ENCODE results near the gene KPNA1.
"Not testable (repeated sequence)": the region's sequence is repeated elsewhere in the genome, so short reads cannot be mapped to it uniquely, and the experiment has no call there.

Gene KPNA1

DNA sequence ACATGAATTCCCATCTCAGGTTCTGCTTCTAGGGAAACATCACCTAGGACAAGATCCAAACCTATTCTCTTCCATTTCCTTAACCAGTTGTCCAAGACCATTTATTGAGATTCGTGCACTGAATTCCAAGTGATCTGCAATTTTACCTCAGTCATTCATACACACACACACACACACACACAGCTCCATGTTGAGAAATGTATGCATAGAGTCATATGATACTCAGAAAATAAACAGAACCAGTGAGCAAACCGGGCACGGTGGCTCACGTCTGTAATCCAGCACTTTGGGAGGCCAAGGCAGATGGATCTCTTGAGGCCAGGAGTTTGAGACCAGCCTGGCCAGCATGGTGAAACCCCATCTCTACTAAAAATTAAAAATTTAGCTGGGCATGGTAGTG lies 6.1 kb upstream of the KPNA1 start:
- DNase-seq (ENCODE audit: low read depth in 4 of 4, low spot score in 1 of 4) = no peak

DNA sequence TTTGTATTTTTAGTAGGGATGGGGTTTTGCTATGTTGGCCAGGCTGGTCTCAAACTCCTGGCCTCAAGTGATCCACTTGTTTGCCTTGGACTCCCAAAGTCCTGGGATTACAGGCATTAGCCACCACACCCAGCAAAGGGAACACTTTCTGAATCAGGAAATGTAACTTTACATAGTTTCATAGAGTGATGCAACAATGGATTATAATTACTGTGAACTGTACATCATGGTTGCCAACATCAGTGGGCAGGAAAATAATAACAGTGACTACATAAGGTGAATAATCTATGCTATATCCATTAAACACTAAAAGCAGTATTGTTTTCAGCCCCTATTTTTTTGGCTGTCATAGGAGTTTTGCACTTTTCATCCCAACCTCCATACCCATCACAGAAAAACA lies 5.0 kb upstream of the KPNA1 start:
- DNase-seq (ENCODE audit: low read depth in 4 of 4, low spot score in 1 of 4) = no peak

DNA sequence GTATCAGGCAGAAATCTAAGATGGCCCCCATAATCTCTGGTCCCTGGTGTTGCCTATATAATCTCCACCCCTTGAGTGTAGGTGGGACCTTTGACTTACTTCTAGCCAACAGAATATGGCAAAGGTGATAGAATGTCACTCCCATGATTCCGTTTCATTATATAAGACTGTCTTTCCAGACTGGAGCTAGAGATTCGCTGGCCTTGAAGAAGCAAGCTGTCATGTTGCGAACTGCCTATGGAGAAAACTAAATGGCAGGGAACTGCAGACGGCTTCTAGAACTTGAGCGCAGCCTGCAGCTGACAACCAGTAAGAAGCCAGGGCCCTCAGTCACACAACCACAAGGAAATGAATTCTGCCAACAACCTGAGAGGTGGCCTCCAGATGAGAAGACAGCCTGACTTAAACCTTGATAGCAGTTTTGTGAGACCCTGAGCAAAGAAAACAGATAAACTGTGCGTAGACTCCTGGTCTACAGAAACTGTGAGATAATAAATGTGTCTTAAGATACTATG lies 2.2 kb upstream of the KPNA1 start:
- no peak for DNase-seq (ENCODE audit: low read depth in 4 of 4, low spot score in 1 of 4)

DNA sequence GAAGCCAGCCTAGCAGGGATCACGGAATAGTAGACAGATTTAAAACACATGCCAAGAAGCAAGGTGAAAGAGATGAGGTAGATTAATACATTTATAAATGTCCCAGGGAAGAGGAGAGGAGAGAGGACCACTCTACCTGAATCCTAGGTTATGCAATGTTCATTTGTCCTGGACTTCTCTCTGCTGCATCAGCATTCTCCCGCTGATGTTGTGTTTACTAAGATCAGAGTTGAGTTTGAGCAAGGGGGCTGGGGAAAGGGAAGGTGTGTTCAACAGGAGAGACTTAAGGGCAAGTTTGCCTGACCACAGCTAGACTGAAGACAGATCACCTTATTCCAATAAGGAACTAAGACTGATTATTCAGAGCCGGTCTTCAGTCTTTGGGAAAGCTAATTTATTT lies 1.1 kb upstream of the KPNA1 start:
- DNase-seq (ENCODE audit: low read depth in 4 of 4, low spot score in 1 of 4) = no peak

DNA sequence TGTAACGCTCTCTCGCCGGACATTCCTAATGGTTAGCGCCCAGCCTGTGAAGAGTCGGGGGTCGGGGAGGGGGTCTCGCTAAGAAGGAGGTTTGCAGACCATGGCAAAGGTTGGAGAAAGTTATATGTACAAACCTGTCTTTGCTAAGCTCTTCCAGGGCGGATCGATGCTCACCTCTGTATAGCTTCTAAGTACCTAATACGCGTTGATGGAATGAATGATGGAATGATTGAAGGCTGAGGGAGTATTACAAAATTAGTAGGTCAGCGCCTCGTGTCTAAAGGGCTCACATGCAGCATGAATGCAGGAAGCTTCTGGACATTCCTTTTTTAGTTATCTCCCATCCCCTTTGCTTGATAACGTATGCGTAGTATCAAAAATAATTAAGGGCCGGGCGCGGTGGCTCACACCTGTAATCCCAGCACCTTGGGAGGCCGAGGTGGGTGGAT lies 305 bp upstream of the KPNA1 start:
- DNase-seq (ENCODE audit: low read depth in 4 of 4, low spot score in 1 of 4) = no peak

DNA sequence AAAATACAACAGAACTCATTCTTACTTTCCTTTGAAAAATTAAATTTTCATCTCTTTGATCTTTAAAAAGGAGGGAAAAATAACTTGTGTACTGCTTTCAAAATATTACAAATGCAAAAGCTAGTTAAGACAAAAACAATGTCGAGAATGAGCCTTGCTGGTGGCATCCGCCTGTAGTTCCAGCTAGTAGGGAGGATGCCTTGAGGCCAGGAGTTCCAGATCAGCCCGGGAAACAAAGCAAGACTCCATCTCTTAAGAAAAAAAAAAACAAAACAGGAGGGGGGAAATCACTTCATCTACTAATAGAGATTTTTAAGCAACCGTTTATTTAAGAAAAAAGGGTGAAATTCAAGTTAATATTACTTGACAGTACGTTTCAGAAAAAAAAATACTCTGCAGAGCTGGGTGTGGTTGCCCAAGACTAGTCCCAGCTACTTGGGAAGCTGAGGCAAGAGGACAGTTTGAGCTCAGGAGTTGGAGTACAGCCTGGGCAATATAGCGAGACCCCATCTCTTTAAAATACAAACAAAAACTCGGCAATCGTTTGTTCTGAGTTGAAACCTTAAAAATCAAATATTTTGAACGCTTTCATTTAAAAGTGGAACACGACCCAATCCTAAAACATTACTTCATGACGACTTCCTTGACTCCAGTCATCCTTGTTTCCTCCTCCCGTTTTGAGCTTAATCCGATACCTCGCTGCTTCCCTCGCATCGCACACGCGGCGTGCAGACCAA lies 1.2 kb downstream of the KPNA1 start:
- no peak for DNase-seq (ENCODE audit: low read depth in 4 of 4, low spot score in 1 of 4)

DNA sequence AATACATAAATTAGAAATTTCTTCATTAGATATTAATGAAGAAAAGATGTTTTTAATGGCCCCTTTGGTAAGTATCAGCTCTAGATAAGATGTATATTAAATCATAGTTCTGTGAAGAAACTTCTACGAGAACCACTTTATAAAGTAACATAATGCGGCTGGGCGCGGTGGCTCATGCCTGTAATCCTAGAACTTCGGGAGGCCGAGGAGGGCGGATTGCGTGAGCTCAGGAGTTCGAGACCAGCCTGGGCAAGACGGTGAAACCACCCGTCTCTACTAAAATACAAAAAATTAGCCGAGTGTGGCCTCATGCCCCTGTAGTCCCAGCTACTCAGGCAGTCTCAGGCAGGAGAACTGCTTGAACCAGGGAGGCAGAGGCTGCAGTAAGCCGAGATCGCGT lies 2.5 kb downstream of the KPNA1 start:
- no peak for DNase-seq (ENCODE audit: low read depth in 4 of 4, low spot score in 1 of 4)

DNA sequence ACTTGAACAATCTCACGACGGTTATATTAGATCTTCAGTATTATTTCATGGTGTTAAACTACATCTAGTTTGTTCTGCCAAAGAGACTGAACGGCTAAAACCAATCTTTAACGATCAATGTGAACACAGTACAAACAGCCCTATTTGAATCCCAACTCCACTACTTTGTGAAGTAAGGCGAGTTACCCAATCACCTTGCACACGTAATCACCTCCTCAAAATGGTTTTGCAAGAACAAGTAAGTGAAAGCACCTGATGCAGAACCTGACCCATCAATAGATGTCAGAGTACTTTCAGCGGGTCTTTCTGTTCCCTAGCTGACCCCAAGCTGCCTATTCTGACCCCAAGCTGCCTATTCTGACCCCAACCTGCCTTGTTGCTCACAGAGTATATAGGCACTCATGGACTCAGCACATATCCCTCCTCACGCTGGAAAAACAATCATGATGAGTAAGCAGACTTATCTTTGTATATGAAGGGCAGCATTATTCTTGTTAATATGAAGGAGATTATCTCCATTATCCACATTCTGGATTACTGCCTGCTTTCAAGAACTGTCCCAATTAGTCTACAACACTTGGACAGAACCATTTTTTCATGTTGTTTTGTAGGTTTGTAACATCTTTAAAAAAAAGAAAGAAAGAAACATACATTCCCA lies 3.7 kb downstream of the KPNA1 start:
- no peak for DNase-seq (ENCODE audit: low read depth in 4 of 4, low spot score in 1 of 4)

DNA sequence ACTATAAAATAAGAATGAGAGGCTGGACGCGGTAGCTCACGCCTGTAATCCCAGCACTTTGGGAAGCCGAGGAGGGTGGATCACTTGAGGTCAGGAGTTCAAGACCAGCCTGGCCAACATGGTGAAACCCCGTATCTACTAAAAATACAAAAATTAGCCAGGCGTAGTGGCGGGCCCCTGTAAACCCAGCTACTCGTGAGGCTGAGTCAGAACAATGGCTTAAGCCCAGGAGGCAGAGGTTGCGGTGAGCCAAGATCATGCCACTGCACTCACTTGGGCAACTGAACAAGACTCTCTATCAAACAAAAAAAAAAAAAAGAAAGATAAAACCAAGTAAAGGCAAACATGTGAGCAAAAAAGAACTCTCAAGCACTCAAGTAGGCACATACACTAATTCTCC lies 5.8 kb downstream of the KPNA1 start:
- DNase-seq (ENCODE audit: low read depth in 4 of 4, low spot score in 1 of 4) = not testable (repeated sequence)

DNA sequence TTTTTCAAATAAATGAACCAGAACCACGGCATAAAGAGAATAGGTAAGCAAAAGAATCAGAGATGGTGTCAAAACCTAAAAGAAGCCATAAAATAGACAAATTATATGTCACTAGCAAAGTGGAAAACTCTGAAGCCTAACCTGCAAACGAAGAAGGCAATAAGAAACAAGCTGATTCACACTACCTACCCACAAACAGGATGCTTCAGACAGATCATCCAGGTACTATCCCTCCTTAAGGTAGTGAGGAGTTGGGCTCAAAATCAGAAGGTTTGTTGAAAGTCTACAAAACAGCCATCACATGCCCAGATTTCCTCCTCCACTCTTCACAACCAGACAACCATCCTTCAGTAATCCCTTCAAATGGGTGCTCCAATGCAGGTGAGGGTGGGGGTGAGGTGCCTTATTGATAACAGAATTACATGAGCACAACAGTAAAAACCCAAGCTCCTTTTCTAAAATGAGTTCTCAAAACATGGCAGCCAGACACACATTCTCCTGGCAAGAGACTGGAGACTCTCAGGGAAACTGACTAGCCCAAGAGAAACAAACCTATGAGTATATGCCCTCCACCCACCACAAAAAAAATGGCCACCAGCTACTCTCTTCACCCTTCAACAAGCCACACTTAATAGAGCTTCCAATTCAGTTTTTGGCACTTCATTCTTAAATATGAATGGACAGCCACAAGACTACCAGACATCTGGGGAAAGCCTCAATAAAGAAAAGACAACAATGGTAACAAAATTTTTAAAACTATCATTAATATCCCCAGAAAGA lies 6.4 kb downstream of the KPNA1 start:
- no peak for DNase-seq (ENCODE audit: low read depth in 4 of 4, low spot score in 1 of 4)

DNA sequence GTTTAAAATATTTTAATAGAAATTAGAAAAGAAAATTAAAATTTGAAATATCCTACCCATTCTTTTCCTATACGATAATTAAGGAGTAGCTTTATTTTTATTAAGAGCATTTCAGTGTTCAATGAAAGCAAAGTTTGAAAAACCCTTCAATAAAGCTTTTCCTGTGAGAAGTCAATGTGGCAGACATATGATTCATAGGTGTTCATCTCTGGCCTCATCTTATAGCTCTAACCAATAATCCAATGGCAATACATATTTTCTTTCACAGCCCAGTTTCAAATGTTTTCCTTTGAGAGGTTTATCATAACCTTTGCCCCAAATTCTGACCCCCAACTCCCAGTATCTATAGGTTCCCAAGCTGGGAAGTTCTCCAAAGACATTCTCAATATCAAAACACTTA lies 8.3 kb downstream of the KPNA1 start:
- no peak for DNase-seq (ENCODE audit: low read depth in 4 of 4, low spot score in 1 of 4)

DNA sequence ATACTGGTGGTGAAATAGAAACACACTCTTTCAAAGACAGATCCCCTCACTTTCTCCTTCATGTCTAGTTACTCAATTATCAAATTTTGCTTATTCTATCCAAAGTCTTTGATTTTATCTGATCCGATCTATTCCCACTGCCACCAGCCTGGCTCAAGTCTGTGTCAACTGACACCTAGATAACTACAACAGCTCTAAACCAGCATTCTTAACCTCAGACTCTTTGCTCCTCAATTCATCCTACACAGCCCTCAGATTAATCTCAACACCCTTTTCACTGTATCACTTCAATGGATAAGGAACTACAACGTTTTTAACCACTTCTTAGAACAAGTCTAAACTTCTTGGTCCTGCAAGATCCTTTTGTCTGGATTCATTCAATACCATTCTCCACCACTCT lies 9.1 kb downstream of the KPNA1 start:
- no peak for DNase-seq (ENCODE audit: low read depth in 4 of 4, low spot score in 1 of 4)

DNA sequence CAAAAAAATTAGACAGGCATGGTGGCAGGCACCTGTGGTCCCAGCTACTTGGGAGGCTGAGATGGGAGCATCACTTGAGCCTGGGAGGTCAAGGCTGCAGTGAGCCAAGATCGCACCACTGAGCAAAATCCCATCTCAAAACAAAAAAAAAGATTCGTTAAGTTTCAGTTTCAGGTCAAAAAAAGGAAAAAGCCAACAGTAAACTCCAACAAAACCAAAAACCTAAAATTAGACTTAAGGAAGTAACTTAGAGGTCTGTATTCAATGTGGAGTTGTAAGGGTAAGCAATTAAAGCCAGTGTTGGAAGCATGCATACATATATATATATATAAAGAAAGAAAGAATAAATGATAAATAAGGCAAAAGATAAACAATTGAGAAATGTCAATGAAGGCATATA lies 11.8 kb downstream of the KPNA1 start:
- DNase-seq (ENCODE audit: low read depth in 4 of 4, low spot score in 1 of 4) = no peak

DNA sequence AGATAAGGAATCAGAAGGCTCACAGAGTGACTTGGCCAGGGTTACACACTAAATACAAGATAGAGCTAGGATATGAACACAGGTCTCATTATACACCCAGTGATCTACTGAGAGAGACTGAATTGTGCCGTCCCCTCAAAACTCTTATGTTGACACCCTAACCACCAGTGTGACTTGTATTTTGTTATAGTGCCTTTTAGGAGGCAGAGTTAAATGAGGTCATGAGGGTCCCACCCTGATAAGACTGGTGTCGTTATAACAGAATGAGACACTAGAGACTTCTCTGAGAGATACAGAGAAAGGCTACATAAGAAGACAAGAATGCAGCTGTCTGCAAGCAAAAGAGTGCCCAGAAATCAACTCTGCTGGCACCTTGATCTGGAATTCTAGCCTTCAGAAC lies 12.6 kb downstream of the KPNA1 start:
- DNase-seq (ENCODE audit: low read depth in 4 of 4, low spot score in 1 of 4) = no peak

DNA sequence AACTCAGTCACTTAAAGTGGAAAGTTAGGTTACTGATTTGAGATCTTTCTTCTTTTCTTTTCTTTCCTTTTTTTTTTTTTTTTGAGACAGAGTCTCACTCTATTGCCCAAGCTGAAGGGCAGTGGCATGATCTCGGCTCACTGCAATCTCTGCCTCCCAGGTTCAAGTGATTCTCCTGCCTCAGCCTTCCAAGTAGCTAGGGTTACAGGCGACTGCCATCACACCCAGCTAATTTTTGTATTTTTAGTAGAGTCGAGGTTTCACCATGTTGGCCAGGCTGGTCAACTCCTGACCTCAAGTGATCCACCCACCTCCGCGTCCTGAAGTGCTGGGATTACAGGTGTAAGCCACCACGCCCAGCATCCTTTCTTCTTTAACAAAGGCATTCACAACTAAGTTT lies 13.8 kb downstream of the KPNA1 start:
- DNase-seq (ENCODE audit: low read depth in 4 of 4, low spot score in 1 of 4) = not testable (repeated sequence)

DNA sequence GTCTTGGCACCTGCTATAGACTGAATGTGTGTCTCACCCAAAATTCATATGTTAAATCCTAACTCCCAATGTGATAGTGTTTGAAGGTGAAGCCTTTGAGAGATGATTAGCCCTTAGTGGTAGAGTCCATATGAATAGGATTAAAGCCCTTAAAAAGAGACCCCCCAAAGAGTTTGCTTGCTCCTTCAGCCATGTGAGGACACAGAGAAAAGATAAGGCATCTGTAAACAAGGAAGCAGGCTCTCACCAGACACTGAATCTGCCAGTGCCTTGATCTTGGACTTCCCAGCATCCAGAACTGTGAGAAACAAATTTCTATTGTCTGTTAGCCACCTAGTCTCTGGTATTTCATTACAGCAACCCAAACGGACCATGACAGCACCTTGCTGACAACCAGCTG lies 16.6 kb downstream of the KPNA1 start:
- no peak for DNase-seq (ENCODE audit: low read depth in 4 of 4, low spot score in 1 of 4)

DNA sequence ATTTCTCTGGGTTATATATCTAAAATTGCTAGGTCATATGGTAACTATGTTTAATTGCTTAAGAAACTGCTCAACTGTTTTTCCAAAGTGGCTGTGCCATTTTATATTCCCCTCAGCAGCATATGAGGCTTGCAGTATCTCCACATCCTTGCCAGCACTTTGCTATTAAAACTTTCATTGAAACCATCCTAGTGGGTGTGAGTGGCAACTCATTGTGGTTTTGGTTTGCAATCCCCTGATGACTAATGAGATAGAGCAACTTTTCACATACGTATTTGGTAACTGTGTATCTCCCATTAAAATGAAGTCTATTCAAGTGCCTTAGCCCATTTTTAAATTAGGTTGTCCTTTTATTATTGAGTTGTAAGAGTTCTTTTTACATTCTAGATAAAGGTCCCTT lies 17.3 kb downstream of the KPNA1 start:
- peak in 1 of 4 experiments; percentile 11 for DNase-seq (ENCODE audit: low read depth in 4 of 4, low spot score in 1 of 4)

DNA sequence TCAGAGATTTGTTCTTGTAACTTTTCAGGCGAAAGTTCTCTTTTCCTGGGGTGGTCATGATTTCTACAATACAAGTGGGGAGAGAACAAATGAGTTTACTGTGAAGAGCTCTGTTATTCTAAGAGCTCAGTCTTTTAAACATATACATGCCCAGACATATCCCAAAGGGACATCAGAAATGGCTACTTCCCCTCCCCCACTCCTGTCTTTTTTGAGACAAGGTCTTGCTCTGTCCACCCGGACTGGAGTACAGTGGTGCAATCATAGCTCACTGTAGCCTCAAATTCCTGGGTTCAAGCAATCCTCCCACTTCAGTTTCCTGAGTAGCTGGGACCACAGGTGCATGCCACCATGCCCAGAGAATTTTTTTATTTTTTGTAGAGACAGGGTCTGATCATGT lies 18.2 kb downstream of the KPNA1 start:
- DNase-seq (ENCODE audit: low read depth in 4 of 4, low spot score in 1 of 4) = no peak

DNA sequence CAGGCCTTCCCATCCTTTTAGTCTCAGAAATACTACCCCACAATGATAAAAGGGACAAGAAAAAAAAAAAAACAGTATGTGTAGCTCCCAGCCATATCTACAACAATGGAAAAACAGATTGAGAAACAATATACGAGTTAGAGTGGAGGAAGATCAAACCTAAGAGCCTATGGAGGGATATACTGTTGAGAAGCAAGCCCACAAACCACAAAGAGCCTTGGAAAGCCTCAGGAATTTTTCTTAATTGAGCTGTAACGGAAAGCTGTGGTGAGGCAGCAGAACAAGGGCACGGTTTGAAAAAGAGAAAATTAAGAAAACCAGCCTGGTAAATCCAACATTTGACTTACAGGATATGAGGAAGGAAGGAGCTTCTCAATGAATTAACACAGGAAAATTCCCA lies 21.4 kb downstream of the KPNA1 start:
- DNase-seq (ENCODE audit: low read depth in 4 of 4, low spot score in 1 of 4) = no peak

DNA sequence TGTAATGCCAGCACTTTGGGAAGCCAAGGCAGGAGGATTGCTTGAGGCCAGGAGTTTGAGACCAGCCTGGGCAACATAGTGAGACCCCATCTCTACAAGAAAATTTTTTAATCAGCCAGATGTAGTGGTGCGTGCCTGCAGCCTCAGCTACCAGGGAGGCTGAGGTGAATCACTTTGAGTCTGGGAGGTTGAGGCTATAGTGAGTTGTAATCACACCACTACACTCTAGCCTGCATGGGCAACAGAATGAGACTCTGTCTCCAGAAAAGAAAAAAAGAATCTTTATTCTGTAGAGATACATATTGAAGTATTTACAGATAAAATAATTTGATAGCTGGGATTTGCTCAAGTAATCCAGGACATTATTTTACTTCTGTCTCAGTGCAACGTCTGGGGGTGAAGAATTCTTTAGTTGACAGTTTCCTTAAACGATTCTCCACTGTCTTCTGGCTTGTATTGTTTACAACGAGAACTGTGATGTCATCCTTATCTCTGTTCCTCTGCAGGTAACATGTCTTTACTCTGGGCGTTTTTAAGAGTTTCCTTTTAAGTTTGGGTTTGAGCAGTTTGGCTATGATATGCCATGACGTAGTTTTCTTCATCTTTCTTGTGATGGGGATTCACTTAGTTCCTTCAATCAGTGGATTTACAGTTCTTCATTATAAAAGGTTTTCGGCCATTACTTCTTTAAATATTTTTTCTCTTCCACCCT lies 26.3 kb downstream of the KPNA1 start:
- no peak for DNase-seq (ENCODE audit: low read depth in 4 of 4, low spot score in 1 of 4)

DNA sequence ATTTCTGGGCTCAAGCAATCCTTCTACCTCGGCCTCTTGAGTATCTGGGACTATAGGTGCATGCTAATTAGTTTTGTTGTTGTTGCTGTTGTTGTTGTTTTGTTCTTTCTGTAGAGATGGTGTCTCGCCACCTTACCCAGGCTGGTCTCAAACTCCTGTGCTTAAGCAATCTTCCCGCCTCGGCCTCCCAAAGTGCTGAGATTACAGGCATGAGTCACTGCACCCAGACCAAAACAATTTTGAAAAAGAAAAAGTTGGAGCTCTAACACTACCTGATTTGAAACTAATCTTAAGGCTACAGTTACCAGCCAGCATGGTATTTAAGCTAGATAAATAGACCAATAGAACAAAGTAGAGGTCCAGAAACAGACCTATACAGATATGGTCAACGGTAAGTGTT lies 29.8 kb downstream of the KPNA1 start:
- no peak for DNase-seq (ENCODE audit: low read depth in 4 of 4, low spot score in 1 of 4)
